CD4-positive, alpha-beta T cell treated with Interleukin-2 at 100 ng/mL for 4 hours (primary cell): ENCODE results near the gene CACNA1A.
"Not testable (repeated sequence)": the region's sequence is repeated elsewhere in the genome, so short reads cannot be mapped to it uniquely, and the experiment has no call there.

Experiments
- DNase-seq: peaks from one replicate; pipeline ENCODE4 v3.0.0-alpha.2; 2020; ENCODE audit warnings: low spot score

Gene CACNA1A

DNA sequence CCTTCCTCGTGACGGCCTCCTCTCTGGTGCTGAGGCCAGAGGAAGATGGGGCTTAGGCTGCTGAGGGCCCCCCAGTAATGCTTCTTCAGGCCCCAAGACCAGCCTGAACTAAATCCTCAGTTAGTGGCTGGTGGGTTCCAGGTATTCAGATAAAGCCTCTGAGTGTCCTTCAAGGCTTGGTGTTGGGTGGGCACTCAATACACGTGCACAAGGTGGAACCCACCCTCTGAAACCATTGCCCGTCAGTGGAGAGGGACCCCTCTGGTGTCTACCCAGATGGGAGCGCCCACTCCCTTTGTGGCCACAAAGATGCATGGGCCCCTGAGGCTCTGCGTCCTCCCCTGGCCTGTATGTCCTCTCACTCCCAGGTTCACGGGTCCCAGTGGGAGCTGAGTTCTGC lies 277.0 kb downstream of the CACNA1A start:
- DNase-seq, result no peak

DNA sequence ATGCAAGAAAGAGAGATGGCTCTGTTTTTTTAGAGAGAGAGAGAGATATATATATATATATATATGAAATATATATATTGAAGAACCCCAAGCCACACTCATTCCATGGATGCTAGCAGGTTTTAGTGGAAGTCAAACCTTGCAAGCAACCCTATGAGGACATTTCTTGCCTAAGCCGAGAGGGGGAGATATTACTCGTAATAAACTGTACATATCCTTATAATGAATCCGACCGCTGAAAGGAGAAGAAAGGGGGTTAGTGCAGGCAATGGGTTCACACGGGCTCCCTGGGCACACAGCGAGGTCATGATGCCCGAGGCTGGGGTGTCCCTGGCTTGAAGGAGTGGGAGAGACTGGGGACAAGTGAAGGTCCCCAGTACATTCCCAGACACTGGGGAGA lies 277.7 kb downstream of the CACNA1A start:
- no peak for DNase-seq

DNA sequence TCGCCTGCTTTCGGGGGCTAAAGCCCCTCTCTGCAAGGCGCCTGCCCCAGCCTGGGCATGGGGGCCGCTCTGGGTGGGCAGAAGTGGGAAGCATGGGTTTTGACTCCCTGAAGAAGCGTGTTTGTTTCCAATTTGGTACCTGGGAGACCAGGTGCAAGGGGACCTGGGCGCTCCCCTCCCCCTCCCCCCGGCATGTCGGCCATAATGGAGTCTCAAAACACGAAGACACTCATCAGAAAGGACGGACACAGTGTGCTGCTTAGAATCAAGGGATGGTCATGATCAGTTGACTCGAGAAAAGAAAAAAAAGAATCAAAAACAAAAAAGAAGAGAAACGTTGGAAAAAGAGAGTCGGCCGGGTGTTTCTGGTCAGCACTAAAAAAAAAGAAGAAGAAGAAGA lies 279.3 kb downstream of the CACNA1A start:
- DNase-seq, result no peak

DNA sequence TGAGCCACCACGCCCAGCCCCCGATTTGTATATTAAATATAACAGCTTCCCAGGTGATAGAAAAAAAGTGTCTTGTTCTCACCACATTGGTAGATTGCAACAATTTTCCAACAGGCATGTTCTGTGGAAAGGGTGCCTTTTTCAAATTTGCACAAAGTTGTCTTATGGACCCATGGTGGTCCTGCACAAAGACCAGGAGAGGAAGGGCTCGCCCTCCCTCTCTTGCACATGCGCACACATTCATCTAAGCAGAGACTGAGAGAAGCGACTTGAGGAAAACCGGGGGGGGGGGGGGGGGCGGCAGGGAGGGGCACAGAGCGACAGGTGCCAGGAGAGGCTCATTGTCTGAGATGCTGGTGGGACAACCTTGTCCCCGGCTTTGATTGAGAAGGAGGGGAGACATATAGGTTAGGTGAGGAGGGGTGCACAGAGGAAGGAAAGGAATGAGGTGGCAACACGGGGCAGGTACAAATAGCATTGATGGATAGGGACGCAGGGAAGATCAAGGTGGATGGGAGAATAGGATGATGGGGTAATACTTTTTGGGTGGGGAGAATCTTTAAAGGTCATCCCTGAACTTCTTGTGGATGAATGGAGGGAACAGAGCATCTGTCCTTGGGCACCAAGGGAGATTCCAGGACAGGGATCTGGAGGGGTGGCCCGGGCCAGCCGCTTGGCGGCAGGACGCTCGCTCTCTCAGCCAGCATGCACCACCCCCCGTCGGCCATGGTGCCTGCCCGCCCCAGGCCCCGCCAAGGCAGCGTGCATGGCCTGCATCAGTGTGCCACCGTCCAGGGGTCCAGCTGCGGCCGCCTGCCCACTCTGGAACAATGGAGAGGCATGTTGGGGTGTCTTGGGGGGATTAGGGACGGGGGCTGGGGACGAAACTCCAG lies 280.1 kb downstream of the CACNA1A start:
- no peak for DNase-seq

DNA sequence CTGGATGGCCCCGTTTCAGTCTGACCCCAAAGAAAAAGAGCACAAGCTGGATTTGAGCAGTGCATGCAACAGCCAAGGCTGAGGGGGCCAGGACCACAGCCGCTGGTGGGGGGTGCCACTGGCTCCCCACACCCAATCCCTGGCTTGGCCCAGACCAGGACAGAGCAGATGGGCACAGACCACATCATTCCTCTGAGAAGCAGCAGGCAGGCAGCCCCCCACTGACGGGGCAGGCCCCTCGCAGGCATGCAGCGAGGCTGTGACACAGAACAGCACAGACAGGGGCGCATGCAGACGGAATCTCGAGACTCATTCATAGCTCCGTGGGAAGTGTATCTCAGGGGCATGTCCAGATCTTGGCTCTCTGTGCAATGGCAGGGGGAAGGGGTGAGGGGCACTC lies 281.2 kb downstream of the CACNA1A start:
- no peak for DNase-seq

DNA sequence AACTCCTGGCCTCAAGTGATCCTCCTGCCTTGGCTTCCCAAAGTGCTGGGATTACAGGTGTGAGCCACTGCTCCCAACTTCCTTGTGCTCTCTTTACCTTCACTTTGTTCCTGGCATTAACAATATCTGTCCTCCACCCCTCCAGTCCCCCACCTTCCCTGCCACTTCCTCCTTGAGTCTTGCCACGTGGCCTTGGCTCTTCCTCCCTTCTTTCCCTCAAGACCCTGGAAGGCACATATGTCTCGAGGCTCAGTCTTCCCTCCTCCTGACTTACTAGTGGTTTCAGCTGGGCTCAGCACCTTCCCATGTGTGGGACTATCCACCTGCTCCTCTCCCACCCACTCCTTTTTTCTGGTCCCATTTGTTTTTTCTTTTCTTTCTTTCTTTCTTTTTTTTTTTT lies 285.4 kb downstream of the CACNA1A start:
- DNase-seq, result no peak

DNA sequence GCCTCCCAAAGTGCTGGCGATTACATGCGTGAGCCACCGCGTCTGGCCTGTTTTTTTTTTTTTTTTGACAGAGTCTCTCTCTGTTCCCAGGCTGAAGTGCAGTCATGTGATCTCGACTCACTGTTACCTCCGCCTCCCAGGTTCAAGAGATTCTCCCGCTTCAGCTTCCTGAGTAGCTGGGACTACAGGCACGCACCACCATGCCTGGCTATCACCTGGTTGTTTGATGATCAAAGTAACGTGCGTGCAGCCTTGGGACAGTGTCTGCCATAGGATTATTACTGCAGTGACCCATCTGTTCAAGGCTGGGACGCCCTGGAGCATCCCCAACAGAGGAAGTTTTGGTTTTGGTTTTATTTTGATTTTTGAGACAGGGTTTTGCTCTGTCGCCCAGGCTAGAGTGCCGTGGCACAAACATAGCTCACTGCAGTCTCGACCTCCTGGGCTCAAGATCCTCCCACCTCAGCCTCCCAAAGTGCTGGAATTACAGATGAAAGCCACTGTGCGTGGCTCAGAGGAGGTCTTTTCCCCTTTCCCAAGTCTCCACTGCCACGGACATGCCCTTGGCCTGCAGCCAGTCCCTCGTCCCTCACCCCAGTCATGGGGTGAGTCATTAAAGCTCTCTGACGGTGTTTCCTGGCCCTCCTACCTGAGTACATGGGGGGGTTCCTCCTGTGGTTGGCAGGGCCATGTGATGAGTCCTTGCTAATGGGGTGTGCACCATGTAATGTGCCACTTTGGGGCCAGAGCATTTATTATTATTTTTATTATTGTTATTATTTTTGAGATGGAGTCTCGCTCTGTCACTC lies 290.5 kb downstream of the CACNA1A start:
- DNase-seq, result peak; percentile 62

DNA sequence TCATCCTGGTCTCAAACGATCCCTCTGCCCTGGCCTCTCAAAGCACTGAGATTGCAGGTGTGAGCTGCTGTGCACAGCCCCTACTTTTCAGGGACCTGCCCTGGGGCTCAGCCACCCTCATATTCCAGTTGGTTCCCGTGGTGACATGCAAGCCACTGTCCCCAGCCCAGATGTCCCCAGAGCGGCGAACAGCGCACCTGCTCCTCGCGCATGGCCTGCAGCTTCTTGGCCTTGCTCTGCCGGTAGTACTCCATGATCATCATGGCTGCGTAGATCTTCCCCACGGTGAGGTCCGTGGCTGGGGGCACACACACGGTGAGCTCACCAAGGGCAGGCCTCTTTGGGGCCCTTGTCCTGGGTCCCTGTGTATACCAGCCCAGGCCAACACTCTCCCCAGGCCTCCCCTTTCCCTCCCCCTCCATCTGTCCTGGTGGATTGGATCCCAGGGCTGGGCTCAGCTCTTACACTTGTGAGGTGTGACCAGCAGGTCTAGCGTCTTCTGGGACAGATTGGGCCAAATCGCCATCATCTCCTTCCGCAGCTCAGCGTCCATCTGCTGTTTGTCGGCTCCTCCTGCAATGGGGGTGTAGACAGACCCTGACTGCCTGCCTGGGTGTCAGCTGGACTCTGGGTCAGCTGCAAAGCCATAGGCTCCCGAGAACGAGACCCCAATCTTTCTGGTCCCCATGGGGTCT lies 292.1 kb downstream of the CACNA1A start:
- no peak for DNase-seq

DNA sequence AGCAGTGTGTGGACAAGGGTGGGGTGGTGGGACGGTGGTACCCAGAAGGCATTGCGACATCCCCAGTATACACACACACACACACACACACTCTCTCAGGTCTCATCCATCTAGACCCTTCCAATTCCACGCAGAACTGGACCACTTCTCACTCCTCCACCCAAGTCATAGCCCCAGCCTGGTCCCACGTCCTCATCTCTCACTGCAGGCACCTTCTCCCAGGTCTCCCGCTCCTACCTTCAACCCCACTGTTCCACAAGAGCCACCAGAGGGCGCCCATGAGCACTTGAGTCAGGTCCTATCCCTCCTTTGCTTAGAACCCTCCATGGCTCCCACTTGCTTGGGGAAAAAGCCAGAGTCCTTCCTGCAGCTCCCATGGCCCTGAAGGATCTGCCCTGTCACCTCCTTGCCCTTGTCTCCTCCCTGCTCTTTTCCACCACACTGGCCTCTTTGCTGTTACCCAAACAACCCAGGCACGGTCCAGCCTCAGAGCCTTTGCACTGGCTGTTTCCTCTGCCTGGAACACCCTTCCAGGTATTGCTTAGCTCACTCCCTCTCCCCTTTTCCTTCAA lies 293.4 kb downstream of the CACNA1A start:
- DNase-seq, result peak; percentile 78

DNA sequence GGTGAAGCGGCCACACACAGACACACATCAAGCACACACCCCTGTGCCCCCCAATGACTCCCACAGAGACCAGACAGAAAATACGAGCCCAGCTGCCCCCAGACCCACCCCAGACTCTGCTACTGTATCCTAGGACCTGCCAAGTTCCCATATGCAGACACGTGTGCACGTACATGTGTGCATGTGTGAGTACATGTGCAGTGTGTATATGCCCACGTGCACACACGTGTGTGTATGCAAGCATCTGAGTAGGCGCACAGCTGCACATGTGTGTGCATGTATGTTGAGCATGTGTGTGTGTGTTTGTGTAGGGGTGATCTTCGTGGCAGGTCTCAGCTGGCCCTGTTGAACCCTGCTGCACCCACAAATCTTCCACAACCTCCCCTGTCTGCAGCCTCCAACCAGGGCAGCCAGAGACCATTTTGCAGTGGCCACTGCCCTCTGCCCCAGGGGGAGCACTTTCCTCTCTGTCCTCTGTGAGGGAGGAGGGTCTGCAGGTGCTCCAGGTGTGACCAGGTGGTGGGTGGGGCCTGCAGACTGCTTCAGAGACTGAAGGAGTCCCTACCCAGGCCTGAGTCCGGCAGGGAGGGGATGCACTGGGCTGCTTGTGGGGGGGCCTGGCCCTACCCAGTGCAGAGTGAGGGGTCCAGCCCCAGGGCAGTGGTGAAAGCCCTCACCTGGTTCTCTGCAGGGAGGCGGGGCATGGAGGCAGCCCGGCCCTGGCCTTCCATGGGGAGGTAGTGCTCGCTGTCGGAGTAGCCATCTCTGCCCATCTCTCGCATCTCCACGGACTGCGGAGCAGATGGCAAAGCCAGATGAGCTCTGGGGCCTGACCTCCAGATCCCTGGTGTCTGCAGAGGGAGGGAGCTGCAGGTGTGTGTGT lies 294.6 kb downstream of the CACNA1A start:
- DNase-seq, result no peak

DNA sequence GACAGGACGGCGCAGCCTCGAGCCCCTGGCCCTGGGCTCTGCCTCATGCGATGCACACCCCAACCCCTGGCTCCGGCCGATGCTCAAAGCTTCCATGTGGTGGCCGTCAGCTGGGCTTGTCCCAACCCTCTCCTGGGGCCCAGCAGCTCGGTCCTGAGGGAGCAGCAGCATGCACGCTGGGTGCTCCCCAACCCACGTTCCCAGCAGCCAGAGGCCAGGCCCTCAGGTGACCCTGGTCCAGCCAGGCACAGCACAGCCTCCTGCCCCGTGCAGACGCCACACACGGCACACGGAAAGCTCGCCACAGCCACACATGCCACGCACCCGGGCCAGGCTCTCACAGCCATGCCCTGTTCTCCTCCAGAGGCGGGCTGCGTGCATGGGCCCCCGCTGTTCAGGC lies 295.3 kb downstream of the CACNA1A start:
- DNase-seq, result no peak

DNA sequence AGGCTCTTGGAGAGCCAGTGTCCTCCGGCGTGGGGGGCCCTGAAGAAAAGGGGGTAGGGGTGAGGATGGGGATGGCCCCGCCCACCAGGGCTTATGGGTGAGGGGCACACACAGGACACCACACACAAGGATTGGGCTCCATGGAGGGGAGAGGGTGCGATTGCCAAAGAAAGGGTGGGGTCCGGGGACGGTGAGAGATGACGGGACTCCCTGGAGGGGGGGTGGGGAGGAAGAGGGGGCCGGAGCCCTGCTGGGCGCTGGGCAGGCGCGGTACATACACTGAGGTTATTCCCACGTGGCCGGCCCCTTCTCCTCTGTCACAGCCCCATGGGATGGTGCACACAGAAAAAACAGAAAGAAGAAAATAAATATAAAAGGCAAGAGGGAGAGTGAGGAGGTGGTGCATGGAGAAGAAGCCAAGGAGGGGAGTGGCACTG lies 295.9 kb downstream of the CACNA1A start:
- no peak for DNase-seq

DNA sequence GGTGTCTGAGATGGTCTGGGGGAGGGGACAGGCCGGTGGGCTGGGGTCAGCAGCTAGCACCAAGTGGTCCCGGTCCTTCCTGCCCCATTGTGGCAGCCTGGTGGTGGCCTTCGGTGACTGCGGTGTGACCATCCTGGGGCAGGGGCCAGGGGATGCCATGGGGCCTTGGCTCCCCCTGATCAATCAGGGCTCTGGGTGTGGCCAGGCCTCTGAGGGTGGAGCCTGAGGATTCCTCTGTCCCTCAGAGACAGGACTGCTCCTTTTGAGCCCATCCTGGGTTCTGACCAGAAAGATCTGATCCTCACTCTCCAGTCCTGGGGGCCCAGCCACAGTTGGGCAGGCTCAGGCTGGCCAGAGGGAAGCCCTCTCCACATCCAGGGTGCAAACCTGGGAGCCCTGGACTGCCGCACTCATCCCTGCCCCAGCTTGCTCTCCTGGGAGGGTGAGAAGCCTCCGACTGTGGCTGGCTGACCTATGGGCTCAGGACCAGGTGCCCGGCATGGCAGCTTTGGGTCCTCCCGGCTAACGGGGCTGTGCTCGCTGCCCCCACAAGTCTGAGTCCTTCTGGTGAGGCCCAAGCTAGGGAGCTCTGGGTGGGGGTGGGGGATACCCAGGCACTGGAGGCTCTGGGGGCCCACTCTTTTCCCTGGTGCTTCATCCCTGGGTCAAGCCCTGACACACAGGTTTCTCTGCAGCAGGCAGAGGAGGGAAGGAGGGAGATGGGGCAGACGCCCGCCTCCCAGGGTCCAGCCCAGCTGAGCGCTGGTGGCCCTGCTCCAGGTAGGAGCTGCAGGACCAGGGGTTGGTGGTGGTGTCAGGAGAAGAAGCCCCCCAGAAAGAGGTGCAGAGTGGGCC lies 296.6 kb downstream of the CACNA1A start:
- no peak for DNase-seq

DNA sequence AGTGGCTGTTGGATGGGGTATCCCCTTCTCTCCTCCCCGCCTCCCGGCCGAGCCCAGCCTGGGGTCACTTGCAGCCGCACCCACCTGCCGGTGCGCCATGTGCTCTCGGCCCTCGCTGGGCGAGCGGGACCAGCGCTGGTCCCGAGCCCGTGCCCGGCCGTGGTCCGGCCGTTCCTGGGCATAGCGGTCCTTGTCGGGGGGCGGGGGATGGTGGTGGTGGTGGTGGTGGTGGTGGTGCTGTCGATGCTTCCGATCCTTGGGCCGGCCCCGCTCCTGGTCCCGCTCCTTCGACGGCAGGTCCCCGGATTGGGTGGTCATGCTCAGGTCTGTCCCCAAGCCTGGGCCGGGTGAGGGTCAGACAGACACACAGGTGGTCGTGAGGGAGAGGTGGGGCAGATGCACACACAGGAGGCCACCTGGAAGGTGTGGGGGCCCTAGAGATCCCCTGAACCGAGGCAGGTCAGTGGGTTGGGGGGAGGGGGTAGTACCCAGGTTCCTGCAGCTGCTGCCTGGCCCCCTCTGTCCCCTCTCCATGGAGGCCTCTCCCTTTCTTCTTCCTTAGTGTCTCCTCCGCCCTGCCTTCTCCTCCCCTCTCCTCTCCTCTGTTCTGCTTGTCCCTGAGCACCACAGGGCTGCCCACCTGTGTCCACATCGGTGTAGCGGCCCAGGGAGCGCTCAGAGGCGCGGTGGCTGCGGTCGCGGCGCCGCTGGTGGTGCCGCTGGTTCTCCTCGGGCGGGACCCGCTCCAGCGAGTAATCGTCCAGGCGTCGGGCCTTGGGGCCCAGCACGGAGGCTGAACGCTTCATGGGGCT lies 297.4 kb downstream of the CACNA1A start:
- no peak for DNase-seq

DNA sequence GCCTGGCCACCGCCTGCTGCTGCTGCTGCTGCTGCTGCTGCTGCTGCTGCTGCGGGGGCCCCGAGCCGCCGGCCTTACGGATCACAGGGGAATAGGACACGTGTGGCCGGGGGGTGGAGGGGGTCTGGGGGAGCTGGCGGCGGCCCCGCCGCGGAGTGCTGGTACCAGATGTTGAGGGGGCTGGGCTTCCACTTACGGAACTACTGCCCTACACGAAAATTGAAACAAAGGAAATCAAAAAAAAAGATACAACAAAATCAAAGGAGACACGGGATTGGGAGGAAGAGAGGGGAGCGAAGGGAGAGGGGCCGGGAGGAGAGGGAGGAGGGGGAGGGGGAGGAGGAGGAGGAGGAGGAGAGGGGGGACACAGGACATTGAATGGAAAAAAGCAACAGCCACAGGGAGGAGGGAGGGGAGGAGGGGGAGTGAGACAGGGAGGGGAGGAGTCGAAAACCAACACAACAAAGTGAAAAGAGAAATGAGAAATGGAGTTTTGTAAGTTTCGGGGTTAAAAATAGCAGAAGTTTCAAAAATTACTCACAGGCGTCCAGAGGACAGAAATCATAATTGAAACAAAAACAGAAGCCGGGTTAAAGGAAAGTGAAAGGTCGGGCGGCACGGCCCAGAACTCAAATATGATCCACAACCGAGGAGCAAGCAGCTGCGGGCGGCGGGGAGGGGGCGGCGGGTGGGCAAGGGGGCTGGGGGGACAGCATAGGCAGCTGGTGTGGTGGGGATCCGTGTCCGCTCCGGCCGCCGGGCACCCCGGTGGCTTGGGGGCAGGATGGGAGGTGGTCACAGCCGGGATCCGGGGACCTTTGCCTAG lies 298.2 kb downstream of the CACNA1A start:
- DNase-seq, result peak; percentile 62

DNA sequence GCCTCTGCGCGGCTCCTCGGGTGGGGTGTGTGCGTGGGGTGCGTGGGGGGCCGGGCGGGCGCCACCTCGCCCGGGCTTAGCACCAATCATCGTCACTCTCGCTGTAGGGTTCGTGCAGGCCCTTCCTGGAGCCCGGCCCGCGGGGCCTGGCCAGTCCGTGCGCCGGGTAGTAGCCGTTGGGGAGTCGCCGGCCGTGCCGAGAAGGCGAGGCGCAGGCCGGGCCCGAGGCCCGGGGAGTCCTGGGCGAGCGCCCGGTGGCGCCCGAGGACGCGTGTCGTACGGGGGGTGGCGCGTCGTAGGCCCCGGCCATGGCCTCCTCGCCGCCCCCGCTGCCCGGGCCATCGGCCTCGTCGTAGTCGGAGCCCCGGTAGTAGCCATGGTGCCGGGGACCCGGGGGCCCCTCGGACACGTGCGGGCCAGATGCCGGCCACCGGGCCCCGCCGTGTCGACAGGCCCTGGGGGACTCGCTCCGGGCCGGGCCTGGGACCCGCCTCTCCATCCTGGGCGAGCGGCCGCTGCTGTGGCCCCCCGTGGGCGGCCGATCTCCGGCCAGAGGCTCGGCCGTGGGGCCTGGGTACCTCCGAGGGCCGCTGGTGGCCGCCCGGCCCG lies 298.9 kb downstream of the CACNA1A start:
- DNase-seq, result no peak

DNA sequence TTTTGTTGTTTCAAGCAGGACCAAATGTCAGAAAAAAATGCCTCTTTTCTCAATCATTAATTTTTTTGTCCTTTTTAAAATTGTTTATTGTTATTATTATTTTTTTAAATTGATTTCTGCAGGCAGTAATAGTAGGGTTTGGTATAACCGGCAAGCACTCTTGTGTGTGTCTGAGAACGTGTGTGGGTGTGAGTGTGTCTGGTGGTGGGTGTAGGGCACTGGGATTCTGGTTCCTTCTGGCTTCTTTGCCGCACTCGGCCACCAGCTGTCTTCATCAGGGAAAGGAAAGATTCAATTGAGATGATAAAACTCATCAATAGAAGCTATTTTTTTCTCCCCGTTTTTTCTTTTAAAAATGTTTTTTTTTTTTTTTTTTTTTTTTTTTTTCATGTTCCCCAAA lies 299.7 kb downstream of the CACNA1A start:
- no peak for DNase-seq

DNA sequence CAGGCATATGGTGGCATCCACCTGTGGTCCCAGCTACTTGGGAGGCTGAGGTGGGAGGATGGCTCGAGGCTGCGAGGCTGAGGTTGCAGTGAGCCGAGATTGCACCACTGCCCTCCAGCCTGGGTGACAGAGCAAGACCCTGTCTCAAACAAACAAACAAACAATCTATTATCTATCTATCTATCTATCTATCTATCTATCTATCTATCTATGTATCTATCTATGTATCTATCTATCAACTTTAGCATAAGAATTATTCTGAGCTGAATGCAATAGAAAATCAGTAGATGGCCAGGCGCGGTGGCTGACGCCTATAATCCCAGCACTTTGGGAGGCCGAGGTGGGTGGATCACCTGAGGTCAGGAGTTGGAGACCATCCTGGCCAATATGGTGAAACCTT lies 304.2 kb downstream of the CACNA1A start:
- DNase-seq, result not testable (repeated sequence)
